ENCODE data around the gene ASPSCR1.

The ASPSCR1 gene

GRCh38 chr17:82007495-82008257 is 30.2 kb downstream of the ASPSCR1 start:
- Mint-ChIP-seq H3K36me3 (no peaks in the 10 kb centered on the region), H3K4me1 (no peaks in the 10 kb centered on the region), H3K27ac (no peak overlapping the region), H3K4me3 (no peak overlapping the region), H3K9me3 (no peaks in the 10 kb centered on the region)
- no peak for ATAC-seq
- DNase-seq (ENCODE audit: low spot score in 2 of 2) = no peak

- ATAC-seq = no peak
- H3K4me3 Mint-ChIP-seq = no peak overlapping the region
- H3K9me3 Mint-ChIP-seq = no peaks in the 10 kb centered on the region
- no peaks in the 10 kb centered on the region for H3K36me3 Mint-ChIP-seq
- DNase-seq (ENCODE audit: low spot score in 2 of 2) = no peak
- H3K27ac Mint-ChIP-seq = no peak overlapping the region
- H3K4me1 Mint-ChIP-seq = no peaks in the 10 kb centered on the region
Measured at GRCh38 chr17:82008258-82008940, 31.0 kb downstream of the ASPSCR1 start.

- no peaks in the 10 kb centered on the region for H3K9me3 Mint-ChIP-seq
- no peak overlapping the region for H3K4me3 Mint-ChIP-seq
- no peak overlapping the region for H3K27ac Mint-ChIP-seq
- ATAC-seq (no peak), DNase-seq (ENCODE audit: low spot score in 2 of 2) (no peak)
- no peaks in the 10 kb centered on the region for H3K4me1 Mint-ChIP-seq
- no peaks in the 10 kb centered on the region for H3K36me3 Mint-ChIP-seq
Measured at GRCh38 chr17:82008941-82009405, 31.5 kb downstream of the ASPSCR1 start.

- H3K4me1 Mint-ChIP-seq = no peaks in the 10 kb centered on the region
- H3K9me3 Mint-ChIP-seq = no peaks in the 10 kb centered on the region
- no peak overlapping the region for H3K4me3 Mint-ChIP-seq
- H3K27ac Mint-ChIP-seq = no peak overlapping the region
- ATAC-seq (no peak), DNase-seq (ENCODE audit: low spot score in 2 of 2) (no peak)
- no peaks in the 10 kb centered on the region for H3K36me3 Mint-ChIP-seq
Measured at GRCh38 chr17:82009413-82009812, 32.0 kb downstream of the ASPSCR1 start.

GRCh38 chr17:82010575-82011525 is 33.4 kb downstream of the ASPSCR1 start:
- ATAC-seq (no peak), DNase-seq (ENCODE audit: low spot score in 2 of 2) (no peak)
- Mint-ChIP-seq H3K4me3 (no peak overlapping the region), H3K4me1 (no peaks in the 10 kb centered on the region), H3K9me3 (no peaks in the 10 kb centered on the region), H3K27ac (no peak overlapping the region), H3K36me3 (no peaks in the 10 kb centered on the region)

- Mint-ChIP-seq H3K4me3 (no peak overlapping the region), H3K4me1 (no peaks in the 10 kb centered on the region), H3K9me3 (no peaks in the 10 kb centered on the region), H3K36me3 (no peaks in the 10 kb centered on the region), H3K27ac (no peak overlapping the region)
- no peak for DNase-seq (ENCODE audit: low spot score in 2 of 2)
- no peak for ATAC-seq
Measured at GRCh38 chr17:82011617-82012187, 34.3 kb downstream of the ASPSCR1 start.

GRCh38 chr17:82012261-82012639 is 34.8 kb downstream of the ASPSCR1 start:
- H3K9me3 Mint-ChIP-seq = no peaks in the 10 kb centered on the region
- no peaks in the 10 kb centered on the region for H3K36me3 Mint-ChIP-seq
- ATAC-seq = no peak

GRCh38 chr17:82012640-82013295 is 35.3 kb downstream of the ASPSCR1 start:
- H3K9me3 Mint-ChIP-seq = no peaks in the 10 kb centered on the region
- no peaks in the 10 kb centered on the region for H3K36me3 Mint-ChIP-seq
- ATAC-seq = no peak

More at GRCh38 chr17:82012261-82012639, 34.8 kb downstream of the ASPSCR1 start:
- no peak overlapping the region for H3K27ac Mint-ChIP-seq
- H3K4me1 Mint-ChIP-seq = no peaks in the 10 kb centered on the region
- no peak for DNase-seq (ENCODE audit: low spot score in 2 of 2)
- H3K4me3 Mint-ChIP-seq = no peak overlapping the region

GRCh38 chr17:82013341-82013740 is 35.9 kb downstream of the ASPSCR1 start:
- ATAC-seq (no peak), DNase-seq (ENCODE audit: low spot score in 2 of 2) (no peak)
- Mint-ChIP-seq H3K36me3 (no peaks in the 10 kb centered on the region), H3K4me1 (no peaks in the 10 kb centered on the region), H3K4me3 (no peak overlapping the region), H3K27ac (peak overlapping the region; percentile 48), H3K9me3 (no peaks in the 10 kb centered on the region)

More at GRCh38 chr17:82012640-82013295, 35.3 kb downstream of the ASPSCR1 start:
- H3K4me3 Mint-ChIP-seq = no peak overlapping the region
- no peaks in the 10 kb centered on the region for H3K4me1 Mint-ChIP-seq
- H3K27ac Mint-ChIP-seq = peak overlapping the region; percentile 48
- DNase-seq (ENCODE audit: low spot score in 2 of 2) = no peak

- H3K27ac Mint-ChIP-seq = peak overlapping the region; percentile 23
- ATAC-seq (no peak), DNase-seq (ENCODE audit: low spot score in 2 of 2) (no peak)
- H3K4me1 Mint-ChIP-seq = no peaks in the 10 kb centered on the region
- H3K36me3 Mint-ChIP-seq = peaks cover 4% of the 10 kb centered on the region
- H3K9me3 Mint-ChIP-seq = no peaks in the 10 kb centered on the region
- H3K4me3 Mint-ChIP-seq = no peak overlapping the region
Measured at GRCh38 chr17:82013772-82014321, 36.4 kb downstream of the ASPSCR1 start.

GRCh38 chr17:82014432-82014831 is 37.0 kb downstream of the ASPSCR1 start:
- Mint-ChIP-seq H3K4me1 (no peaks in the 10 kb centered on the region), H3K27ac (peak overlapping the region; percentile 23), H3K9me3 (no peaks in the 10 kb centered on the region), H3K4me3 (no peak overlapping the region), H3K36me3 (peaks cover 6% of the 10 kb centered on the region)
- ATAC-seq (no peak), DNase-seq (ENCODE audit: low spot score in 2 of 2) (no peak)

GRCh38 chr17:82014971-82015310 is 37.5 kb downstream of the ASPSCR1 start:
- Mint-ChIP-seq H3K4me1 (no peaks in the 10 kb centered on the region), H3K36me3 (peaks cover 6% of the 10 kb centered on the region), H3K9me3 (no peaks in the 10 kb centered on the region), H3K4me3 (no peak overlapping the region), H3K27ac (no peak overlapping the region)
- ATAC-seq = no peak
- DNase-seq (ENCODE audit: low spot score in 2 of 2) = no peak

- ATAC-seq (no peak), DNase-seq (ENCODE audit: low spot score in 2 of 2) (no peak)
- Mint-ChIP-seq H3K4me3 (no peak overlapping the region), H3K4me1 (peaks cover 5% of the 10 kb centered on the region), H3K27ac (no peak overlapping the region), H3K36me3 (peaks cover 6% of the 10 kb centered on the region), H3K9me3 (no peaks in the 10 kb centered on the region)
Measured at GRCh38 chr17:82015311-82015971, 38.0 kb downstream of the ASPSCR1 start.

All from stimulated activated effector memory CD8-positive, alpha-beta T cell treated with anti-CD3 and anti-CD28 coated beads, Interleukin-12 subunit alpha, Interleukin-12 subunit beta, amount 100 ng/mL, for 72 hours (primary cell).